ENCODE data around the gene SNRNP35.

DNA sequence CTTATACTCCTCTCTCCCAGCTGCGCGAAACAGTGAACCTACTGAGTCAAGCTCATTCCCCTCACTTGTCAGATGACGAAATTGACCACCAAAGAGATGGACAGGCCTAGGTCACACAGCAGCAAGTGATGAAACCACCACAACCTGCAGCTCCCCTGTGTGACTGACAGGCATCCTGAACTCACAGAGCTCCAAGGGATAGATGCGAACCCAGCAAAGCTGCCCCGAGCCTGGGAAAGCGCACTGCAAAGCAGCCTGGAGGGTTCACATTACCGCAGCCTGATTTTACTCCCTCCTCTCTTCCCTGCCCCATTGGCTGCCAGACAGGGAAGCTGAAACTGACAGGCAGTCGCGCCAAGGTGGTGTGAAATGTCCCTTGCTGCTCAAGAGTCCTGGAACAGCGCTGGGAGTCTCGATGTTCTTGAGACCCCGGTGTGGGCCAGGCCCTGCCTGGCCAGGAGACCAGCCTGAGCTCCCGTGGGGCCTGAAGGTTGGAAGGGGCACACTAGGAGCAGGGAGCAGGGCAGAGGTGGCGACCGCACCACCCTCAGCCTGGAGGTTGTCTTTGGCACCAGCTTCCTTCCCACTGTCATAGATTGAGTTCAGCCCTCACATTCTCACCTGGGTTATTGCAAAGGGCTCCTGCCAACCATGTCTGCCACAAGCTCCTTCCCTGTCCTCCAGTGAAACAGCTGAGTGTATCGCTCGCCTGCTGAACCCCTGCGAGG lies 36.3 kb downstream of the SNRNP35 start:
- TF ChIP-seq EP300 (IDR thresholded peaks at IDR 0.05) = no peak
- TF ChIP-seq, protein P1, sequence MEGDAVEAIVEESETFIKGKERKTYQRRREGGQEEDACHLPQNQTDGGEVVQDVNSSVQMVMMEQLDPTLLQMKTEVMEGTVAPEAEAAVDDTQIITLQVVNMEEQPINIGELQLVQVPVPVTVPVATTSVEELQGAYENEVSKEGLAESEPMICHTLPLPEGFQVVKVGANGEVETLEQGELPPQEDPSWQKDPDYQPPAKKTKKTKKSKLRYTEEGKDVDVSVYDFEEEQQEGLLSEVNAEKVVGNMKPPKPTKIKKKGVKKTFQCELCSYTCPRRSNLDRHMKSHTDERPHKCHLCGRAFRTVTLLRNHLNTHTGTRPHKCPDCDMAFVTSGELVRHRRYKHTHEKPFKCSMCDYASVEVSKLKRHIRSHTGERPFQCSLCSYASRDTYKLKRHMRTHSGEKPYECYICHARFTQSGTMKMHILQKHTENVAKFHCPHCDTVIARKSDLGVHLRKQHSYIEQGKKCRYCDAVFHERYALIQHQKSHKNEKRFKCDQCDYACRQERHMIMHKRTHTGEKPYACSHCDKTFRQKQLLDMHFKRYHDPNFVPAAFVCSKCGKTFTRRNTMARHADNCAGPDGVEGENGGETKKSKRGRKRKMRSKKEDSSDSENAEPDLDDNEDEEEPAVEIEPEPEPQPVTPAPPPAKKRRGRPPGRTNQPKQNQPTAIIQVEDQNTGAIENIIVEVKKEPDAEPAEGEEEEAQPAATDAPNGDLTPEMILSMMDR (IDR thresholded peaks at IDR 0.05) = no peak
